K562 treated with DMSO at 1 percent for 4 hours (cell line): Measurements from ENCODE around the gene SNHG17. TPM values are rescaled to one million over a fixed set of nuclear protein-coding genes. Genes with fewer than 3 reads are reported as not detected.

ENCODE experiments used
- total RNA-seq: library from RNA; unstranded; fragments of 300-600 nt; gene quantifications from 2 replicates; pipeline ENCODE4 v1.2.3, GENCODE V29; 2022; ENCODE audit not compliant: insufficient read depth

The SNHG17 gene
- total RNA-seq = 26.4 and 39.9 TPM in 2 replicates

GRCh38 chr20:38434770-38435554, at the start of gene SNHG17:
TSS of gene SNHG17 (minus strand) at chr20:38435328.

GRCh38 chr20:38472513-38473366, 37.6 kb upstream of the SNHG17 start, which contains the start of gene RALGAPB:
TSS of gene RALGAPB (plus strand) at chr20:38472843. CDS start at chr20:38488433, 15,590 bp downstream.

Other genes starting within 250 kb of the SNHG17 start
- gene KIAA1755, start 174.6 kb downstream of the SNHG17 start, total RNA-seq = not detected in 2 replicates
- gene BPI, start 131.2 kb downstream of the SNHG17 start, total RNA-seq = not detected in 2 replicates
- not detected in 2 replicates for gene LBP, start 88.8 kb downstream of the SNHG17 start, total RNA-seq
- gene RALGAPB, start 37.5 kb upstream of the SNHG17 start, total RNA-seq = 12.7 and 13.0 TPM in 2 replicates
- gene ADIG, start 145.9 kb upstream of the SNHG17 start, total RNA-seq = not detected in 2 replicates
- gene ARHGAP40, start 166.5 kb upstream of the SNHG17 start, total RNA-seq = not detected in 2 replicates